WTC11 (cell line): ENCODE measurements around the gene TRIM64C. TPM values are rescaled to one million over a fixed set of nuclear protein-coding genes. Genes with fewer than 3 reads are reported as not detected.
"Not testable (repeated sequence)": the region's sequence is repeated elsewhere in the genome, so short reads cannot be mapped to it uniquely, and the experiment has no call there.

Source experiments
- ATAC-seq: fragments of 200-7000 bp; cut with Tn5 transposase; 2 replicates; pipeline ENCODE4 v1.10.0; 2021; ENCODE audit warnings: mild to moderate bottlenecking, moderate library complexity
- Bru-seq: library from RNA; stranded (reverse); fragments of 400-500 nt; gene quantifications from one replicate; lab custom pipeline; 2021; lab: Mats Ljungman, UMichigan
- CTCF ChIA-PET: fragments of 300-600 bp; sonication (Branson Sonifier 250); formaldehyde crosslinking; loops from one replicate; lab custom pipeline; 2021; ENCODE audit warnings: antibody characterized with exemption; lab: Charles Lee
- POLR2A ChIA-PET: fragments of 350-600 bp; sonication (Branson Sonifier 250); formaldehyde crosslinking; loops from one replicate; lab custom pipeline; 2021; ENCODE audit warnings: antibody characterized with exemption; lab: Charles Lee
- DNase-seq: peaks from one replicate; pipeline ENCODE4 v3.0.0; 2021; ENCODE audit warnings: low spot score
- H3K27ac Mint-ChIP-seq: 2 replicates; pipeline ENCODE4 v1.8.0; 2021; ENCODE audit warnings: mixed read lengths
- H3K27me3 Mint-ChIP-seq: 2 replicates; pipeline ENCODE4 v1.8.0; 2021; ENCODE audit warnings: low read depth, mild to moderate bottlenecking, moderate library complexity, mixed read lengths
- H3K36me3 Mint-ChIP-seq: 2 replicates; pipeline ENCODE4 v1.8.0; 2021; ENCODE audit warnings: mixed read lengths
- H3K4me1 Mint-ChIP-seq: 2 replicates; pipeline ENCODE4 v1.8.0; 2022; ENCODE audit warnings: mixed read lengths
- H3K4me3 Mint-ChIP-seq: 2 replicates; pipeline ENCODE4 v1.8.0; 2021; ENCODE audit warnings: mild to moderate bottlenecking, moderate library complexity, mixed read lengths
- H3K9me3 Mint-ChIP-seq: 2 replicates; pipeline ENCODE4 v1.8.0; 2021; ENCODE audit warnings: mixed read lengths
- long read RNA-seq, 3 experiments: library from RNA in 1 of 3; library from capped mRNA in 1 of 3; library from polyadenylated mRNA in 1 of 3; unstranded in 2 of 3; stranded (forward) in 1 of 3; transcript quantifications; one replicate each; pipeline ENCODE4 v2.0.0, GENCODE V29; 2021
- total RNA-seq: library from RNA; stranded (reverse); gene quantifications from 3 replicates; pipeline ENCODE4 v1.2.3, GENCODE V29; 2021

Gene TRIM64C, protein sequence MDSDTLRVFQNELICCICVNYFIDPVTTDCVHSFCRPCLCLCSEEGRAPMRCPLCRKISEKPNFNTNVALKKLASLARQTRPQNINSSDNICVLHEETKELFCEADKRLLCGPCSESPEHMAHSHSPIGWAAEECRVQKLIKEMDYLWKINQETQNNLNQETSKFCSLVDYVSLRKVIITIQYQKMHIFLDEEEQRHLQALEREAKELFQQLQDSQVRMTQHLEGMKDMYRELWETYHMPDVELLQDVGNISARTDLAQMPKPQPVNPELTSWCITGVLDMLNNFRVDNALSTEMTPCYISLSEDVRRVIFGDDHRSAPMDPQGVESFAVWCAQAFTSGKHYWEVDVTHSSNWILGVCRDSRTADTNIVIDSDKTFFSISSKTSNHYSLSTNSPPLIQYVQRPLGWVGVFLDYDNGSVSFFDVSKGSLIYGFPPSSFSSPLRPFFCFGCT
- total RNA-seq (not detected in 3 replicates), Bru-seq, nascent RNA (not detected)
- long read RNA-seq, experiment 1 = 0 reads
- long read RNA-seq, experiment 2 = 0 reads
- long read RNA-seq, experiment 3 = 0 reads

- H3K4me1 Mint-ChIP-seq, H3K27ac Mint-ChIP-seq, H3K27me3 Mint-ChIP-seq, POLR2A ChIA-PET, H3K4me3 Mint-ChIP-seq, DNase-seq, CTCF ChIA-PET, ATAC-seq: not testable (repeated sequence)
- Mint-ChIP-seq H3K9me3 (peaks cover 54% of the 10 kb centered on the region), H3K36me3 (peaks cover 52% of the 10 kb centered on the region)
Observed at GRCh38 chr11:49059012-49059411, at the start of gene TRIM64C. TSS of gene TRIM64C (minus strand) at chr11:49059112. CDS start at chr11:49059112, 0 bp downstream.

- POLR2A ChIA-PET, H3K27me3 Mint-ChIP-seq, H3K27ac Mint-ChIP-seq, DNase-seq, CTCF ChIA-PET, H3K4me1 Mint-ChIP-seq, ATAC-seq, H3K4me3 Mint-ChIP-seq: not testable (repeated sequence)
- H3K36me3 Mint-ChIP-seq = peaks cover 54% of the 10 kb centered on the region
- peaks cover 69% of the 10 kb centered on the region for H3K9me3 Mint-ChIP-seq
Observed at GRCh38 chr11:49102356-49102755, 43.4 kb upstream of the TRIM64C start.

DNA sequence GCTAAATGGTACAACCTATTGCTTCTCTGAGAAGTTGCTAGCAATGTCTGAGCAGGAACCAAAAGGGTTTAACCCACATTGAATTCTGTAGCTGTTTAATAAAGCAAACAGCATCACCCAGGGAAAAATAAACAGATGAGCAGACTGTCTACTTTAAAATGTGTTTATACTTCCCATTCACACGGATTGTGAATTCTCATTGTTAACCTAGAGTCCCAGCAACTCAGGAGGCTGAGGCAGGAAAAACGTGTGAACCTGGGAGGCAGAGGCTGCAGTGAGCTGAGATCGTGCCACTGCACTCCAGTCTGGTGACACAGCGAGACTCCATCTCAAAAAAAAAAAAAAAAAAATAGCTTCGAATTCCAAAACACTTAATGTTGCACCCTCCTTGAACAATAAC, 11.0 kb upstream of the TRIM64C start:
- DNase-seq, H3K4me3 Mint-ChIP-seq, H3K4me1 Mint-ChIP-seq, ATAC-seq, H3K27ac Mint-ChIP-seq, CTCF ChIA-PET, POLR2A ChIA-PET: not testable (repeated sequence)
- Mint-ChIP-seq H3K27me3 (peaks cover 11% of the 10 kb centered on the region), H3K36me3 (peaks cover 74% of the 10 kb centered on the region), H3K9me3 (peaks cover 77% of the 10 kb centered on the region)

DNA sequence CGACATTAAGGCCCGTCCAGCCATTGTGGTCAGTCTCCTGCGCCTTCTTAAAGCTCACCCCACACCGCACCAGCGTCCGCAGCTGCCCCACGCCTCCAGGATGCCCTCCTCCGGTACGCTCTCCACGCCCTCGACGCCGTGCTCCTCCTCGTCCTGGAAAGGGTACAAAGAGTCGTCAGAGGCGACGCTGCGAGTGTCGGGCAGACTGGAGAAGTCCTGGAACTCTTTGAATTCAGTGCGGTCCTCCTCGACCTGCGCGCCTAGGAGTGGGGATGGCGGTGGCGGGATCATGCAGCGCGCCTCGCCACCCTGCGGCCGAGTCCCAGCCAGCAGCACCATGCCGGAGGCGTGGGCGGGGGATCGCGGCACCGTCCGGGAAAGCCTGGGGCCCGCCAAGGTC, 9.1 kb downstream of the TRIM64C start:
- Mint-ChIP-seq H3K36me3 (peaks cover 40% of the 10 kb centered on the region), H3K9me3 (peaks cover 53% of the 10 kb centered on the region)
- H3K4me1 Mint-ChIP-seq, H3K27ac Mint-ChIP-seq, POLR2A ChIA-PET, CTCF ChIA-PET, ATAC-seq, H3K4me3 Mint-ChIP-seq, DNase-seq, H3K27me3 Mint-ChIP-seq: not testable (repeated sequence)

GRCh38 chr11:49048229-49048628, 10.7 kb downstream of the TRIM64C start:
- Mint-ChIP-seq H3K36me3 (peaks cover 39% of the 10 kb centered on the region), H3K9me3 (peaks cover 47% of the 10 kb centered on the region)
- POLR2A ChIA-PET, ATAC-seq, H3K4me3 Mint-ChIP-seq, H3K27ac Mint-ChIP-seq, H3K27me3 Mint-ChIP-seq, H3K4me1 Mint-ChIP-seq, CTCF ChIA-PET: not testable (repeated sequence)
- DNase-seq = peak; percentile 17

DNA sequence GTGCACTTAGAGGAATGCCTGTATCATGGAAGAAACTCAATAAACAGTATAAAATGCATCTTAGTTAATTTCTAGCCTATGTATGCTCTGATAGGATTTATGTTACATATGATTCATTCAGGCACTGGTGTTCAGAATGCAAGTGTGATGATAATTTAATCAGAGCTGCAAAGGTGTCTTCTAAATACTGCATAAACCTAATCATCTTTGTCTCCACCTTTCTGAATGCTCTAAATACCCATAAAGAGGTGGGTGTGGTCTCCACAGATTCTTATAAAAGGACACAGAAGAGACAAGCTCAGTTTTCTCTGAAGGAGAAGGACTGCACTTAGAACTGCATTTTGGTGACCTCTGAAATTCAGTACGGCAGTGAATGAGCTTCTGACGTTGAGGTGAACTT, 30.4 kb downstream of the TRIM64C start, which contains the start of gene TRIM49B:
TSS of gene TRIM49B (plus strand) at position 301 of the 400 bp plus-strand sequence. CDS start 2,777 bp downstream, outside the sequence.
- POLR2A ChIA-PET, CTCF ChIA-PET, H3K27me3 Mint-ChIP-seq, H3K4me3 Mint-ChIP-seq, ATAC-seq, H3K4me1 Mint-ChIP-seq, H3K27ac Mint-ChIP-seq, DNase-seq: not testable (repeated sequence)
- Mint-ChIP-seq H3K36me3 (peaks cover 39% of the 10 kb centered on the region), H3K9me3 (peaks cover 51% of the 10 kb centered on the region)

Other genes with a start within 250 kb of the TRIM64C start
- not detected in 3 replicates for gene TRIM51G, start 75.2 kb downstream of the TRIM64C start, total RNA-seq
- gene TRIM49B, start 30.3 kb downstream of the TRIM64C start, total RNA-seq = not detected in 3 replicates
- gene FOLH1, start 149.5 kb upstream of the TRIM64C start, total RNA-seq = not detected in 3 replicates